Mucosa of stomach (tissue), 1 donor: ENCODE results near the gene FAM216A.
"Not testable (repeated sequence)": the region's sequence is repeated elsewhere in the genome, so short reads cannot be mapped to it uniquely, and the experiment has no call there.

Source experiments
- H3K27me3 ChIP-seq: one replicate; pipeline ENCODE4 v1.7.0; 2013; ENCODE audit warnings: mild to moderate bottlenecking, low read length; ENCODE audit not compliant: control insufficient read depth, insufficient read depth
- H3K36me3 ChIP-seq: one replicate; pipeline ENCODE4 v1.7.0; 2013; ENCODE audit warnings: low read length; ENCODE audit not compliant: control insufficient read depth, insufficient read depth
- H3K4me1 ChIP-seq: one replicate; pipeline ENCODE4 v1.7.0; 2013; ENCODE audit warnings: mild to moderate bottlenecking, low read length; ENCODE audit not compliant: control insufficient read depth, insufficient read depth
- H3K4me3 ChIP-seq: one replicate; pipeline ENCODE4 v1.7.0; 2013; ENCODE audit warnings: low read length
- H3K9ac ChIP-seq: one replicate; pipeline ENCODE4 v1.7.0; 2013; ENCODE audit warnings: mild to moderate bottlenecking, low read length, moderate library complexity
- H3K9me3 ChIP-seq: one replicate; pipeline ENCODE4 v1.7.0; 2013; ENCODE audit warnings: mild to moderate bottlenecking, low read length, moderate library complexity; ENCODE audit not compliant: control insufficient read depth
- donor health status: Pancreatic carcinoma.

FAM216A gene, protein sequence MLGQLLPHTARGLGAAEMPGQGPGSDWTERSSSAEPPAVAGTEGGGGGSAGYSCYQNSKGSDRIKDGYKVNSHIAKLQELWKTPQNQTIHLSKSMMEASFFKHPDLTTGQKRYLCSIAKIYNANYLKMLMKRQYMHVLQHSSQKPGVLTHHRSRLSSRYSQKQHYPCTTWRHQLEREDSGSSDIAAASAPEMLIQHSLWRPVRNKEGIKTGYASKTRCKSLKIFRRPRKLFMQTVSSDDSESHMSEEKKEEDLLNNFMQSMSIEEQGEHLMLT

DNA sequence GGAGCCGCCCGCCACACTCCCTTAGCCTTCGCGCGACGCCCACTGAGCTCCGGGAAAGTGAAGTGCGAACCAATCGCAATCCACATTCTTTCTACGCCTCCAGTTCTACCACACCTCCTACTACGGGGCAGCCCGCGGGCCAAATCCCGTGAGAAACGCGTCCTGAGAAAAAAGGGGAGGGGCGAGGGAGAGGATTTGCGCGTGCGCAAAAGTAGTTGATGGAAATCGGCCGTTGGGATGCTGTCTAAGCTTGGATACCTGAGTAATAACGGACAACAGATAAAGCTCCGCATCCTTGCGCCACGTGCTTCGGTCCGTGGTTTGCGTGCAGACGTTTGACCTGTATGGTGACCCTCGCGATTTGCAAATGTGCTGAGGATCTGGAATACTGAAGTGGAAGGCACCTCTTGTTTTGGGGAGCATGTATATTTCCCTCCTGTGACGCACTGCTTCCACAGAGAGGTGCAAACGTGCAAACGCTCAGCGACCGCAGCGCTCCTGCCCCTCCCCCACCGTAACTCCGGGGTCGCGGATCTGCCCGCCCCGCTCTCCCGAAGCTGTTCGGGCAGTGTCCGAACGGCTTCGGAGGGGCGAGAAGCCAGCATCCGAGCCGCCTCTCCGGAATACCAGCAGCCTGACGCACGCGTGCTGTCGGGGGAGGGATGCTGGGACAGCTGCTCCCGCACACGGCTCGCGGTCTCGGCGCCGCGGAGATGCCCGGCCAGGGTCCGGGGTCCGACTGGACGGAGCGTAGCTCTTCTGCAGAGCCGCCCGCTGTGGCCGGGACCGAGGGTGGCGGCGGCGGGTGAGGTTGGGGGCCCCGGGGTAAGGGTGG is at the start of gene FAM216A, which contains the start of gene GPN3:
FAM216A (plus strand) TSS at position 632 of the 835 bp plus-strand sequence; CDS start at position 663, 31 bp downstream.
GPN3 (minus strand) TSS at position 44 of the 835 bp plus-strand sequence. CDS start 54 bp downstream, outside the sequence.
- peak within 1 kb of the TSS; percentile 73 for H3K9ac ChIP-seq
- no peaks in the 10 kb centered on the region for H3K27me3 ChIP-seq
- H3K4me3 ChIP-seq: peak within 1 kb of the TSS; percentile 90
- H3K9me3 ChIP-seq: no peaks in the 10 kb centered on the region
- H3K4me1 ChIP-seq: no peaks in the 10 kb centered on the region
- H3K36me3 ChIP-seq: no peaks in the 10 kb centered on the region

DNA sequence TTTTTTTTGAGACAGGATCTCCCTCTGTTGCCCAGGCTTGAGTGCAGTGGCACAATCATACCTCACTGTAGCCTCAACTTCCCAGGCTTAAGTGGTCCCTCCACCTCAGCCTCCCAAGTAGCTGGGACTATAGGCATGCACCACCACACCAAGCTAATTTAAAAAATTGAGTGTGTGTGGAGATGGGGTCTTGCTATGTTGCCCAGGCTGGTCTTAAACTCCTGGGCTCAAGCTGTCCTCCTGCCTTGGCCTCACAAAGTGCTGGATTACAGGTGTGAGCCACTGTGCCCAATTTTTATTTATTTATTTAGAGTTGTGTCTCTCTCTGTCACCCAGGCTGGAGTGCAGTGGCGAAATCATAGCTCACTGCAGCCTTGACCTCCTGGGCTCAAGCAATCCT is 48.0 kb upstream of the FAM216A start:
- H3K4me3 ChIP-seq, H3K27me3 ChIP-seq, H3K36me3 ChIP-seq, H3K4me1 ChIP-seq, H3K9ac ChIP-seq, H3K9me3 ChIP-seq: not testable (repeated sequence)

DNA sequence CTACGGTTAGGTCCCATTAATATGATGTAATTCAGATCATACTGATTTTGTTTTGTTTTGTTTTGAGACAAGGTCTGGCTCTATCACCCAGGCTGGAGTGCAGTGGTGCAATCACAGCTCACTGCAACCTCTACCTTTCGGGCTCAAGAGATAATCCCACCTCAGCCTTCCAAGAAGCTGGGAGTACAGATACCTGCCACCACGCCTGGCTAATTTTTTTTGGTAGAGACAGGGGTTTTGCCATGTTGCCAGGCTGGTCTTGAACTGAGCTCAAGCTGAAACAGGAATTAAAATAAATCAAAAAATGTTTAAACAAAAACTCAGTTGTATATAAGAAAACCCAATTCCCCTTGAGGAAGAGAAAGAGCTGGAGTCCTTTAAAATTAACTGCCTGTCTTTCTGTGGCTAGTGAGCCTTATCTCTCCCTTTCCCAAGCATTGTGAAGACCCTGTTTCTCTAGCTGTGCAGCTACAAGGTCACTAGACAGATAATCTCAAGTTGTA is 47.4 kb upstream of the FAM216A start:
- H3K9ac ChIP-seq: no peak overlapping the region
- no peaks in the 10 kb centered on the region for H3K36me3 ChIP-seq
- H3K4me1 ChIP-seq: no peaks in the 10 kb centered on the region
- no peaks in the 10 kb centered on the region for H3K27me3 ChIP-seq
- no peaks in the 10 kb centered on the region for H3K9me3 ChIP-seq
- H3K4me3 ChIP-seq: no peak overlapping the region

DNA sequence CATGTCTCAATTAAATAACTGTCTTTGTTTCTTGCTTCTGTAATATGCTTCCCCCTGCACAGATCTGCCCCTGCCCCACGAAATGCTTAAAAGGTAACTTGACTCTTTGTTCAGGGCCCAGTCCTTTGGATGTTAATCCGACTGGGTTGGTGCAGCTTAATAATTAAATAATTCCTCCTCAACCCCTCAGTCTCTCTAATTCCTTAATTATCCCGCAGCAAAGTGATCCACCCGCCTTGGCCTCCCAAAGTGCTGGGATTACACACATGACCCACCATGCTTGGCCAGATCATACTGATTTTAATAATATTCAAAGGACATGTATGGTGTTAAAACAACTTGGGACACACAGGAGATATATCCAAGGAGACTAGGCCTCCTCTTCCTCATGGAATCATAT is 46.9 kb upstream of the FAM216A start:
- Histone ChIP-seq H3K4me3 (no peak overlapping the region), H3K27me3 (no peaks in the 10 kb centered on the region), H3K9me3 (no peaks in the 10 kb centered on the region), H3K36me3 (no peaks in the 10 kb centered on the region), H3K4me1 (no peaks in the 10 kb centered on the region), H3K9ac (no peak overlapping the region)

DNA sequence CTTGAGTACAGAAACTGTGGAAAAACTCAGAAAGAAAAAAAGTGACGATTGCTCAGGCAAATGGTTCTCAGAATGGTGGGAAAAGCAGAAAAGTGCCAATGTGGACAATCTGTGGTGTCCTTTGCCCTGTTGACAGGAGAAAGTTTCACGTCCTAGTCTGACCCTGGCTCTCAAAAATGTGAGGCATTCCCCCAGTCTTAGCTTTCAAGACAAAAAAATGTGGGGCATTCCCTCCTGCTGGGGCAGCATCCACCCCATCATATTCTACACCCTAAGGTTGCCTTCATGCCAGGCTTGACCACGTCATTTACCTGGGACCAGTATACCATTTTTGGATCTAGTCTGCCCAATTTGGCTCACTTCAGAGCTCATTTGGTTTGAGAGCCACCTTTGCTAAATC is 44.4 kb upstream of the FAM216A start:
- Histone ChIP-seq H3K27me3 (no peaks in the 10 kb centered on the region), H3K36me3 (no peaks in the 10 kb centered on the region), H3K9me3 (no peaks in the 10 kb centered on the region), H3K9ac (no peak overlapping the region), H3K4me3 (no peak overlapping the region), H3K4me1 (no peaks in the 10 kb centered on the region)

GRCh38 chr12:110426406-110426805 is 42.2 kb upstream of the FAM216A start:
- Histone ChIP-seq H3K4me1 (peaks cover 4% of the 10 kb centered on the region), H3K36me3 (no peaks in the 10 kb centered on the region), H3K4me3 (no peak overlapping the region), H3K27me3 (no peaks in the 10 kb centered on the region), H3K9ac (no peak overlapping the region), H3K9me3 (no peaks in the 10 kb centered on the region)

GRCh38 chr12:110429676-110430075 is 39.0 kb upstream of the FAM216A start:
- not testable (repeated sequence) for H3K27me3 ChIP-seq, H3K9me3 ChIP-seq, H3K36me3 ChIP-seq, H3K9ac ChIP-seq, H3K4me1 ChIP-seq, H3K4me3 ChIP-seq

DNA sequence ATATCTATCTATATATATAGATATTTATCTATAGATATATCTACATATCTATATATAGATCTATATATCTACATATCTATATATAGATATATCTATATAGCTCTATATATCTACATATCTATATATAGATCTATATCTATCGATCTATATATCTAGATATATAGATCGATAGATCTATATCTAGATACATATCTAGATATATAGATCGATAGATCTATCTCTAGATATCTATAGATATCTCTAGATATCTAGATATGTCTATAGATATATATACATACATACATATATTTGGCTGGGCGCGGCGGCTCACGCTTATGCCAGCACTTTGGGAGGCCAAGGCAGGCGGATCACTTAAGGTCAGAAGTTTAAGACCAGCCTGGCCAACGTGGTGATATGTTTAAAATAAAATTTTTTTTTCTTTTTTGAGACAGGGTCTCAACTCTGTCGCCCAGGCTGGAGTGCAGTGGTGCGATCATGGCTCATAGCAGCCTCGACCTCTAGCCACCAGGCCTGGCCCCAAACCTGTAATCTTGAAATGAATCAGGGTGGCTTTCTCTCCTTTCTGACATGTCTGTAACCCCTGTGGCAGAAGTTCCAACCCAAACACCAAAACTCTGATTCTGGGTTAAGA is 36.6 kb upstream of the FAM216A start:
- Histone ChIP-seq H3K9me3 (no peaks in the 10 kb centered on the region), H3K4me3 (no peak overlapping the region), H3K36me3 (no peaks in the 10 kb centered on the region), H3K4me1 (peaks cover 4% of the 10 kb centered on the region), H3K27me3 (no peaks in the 10 kb centered on the region), H3K9ac (no peak overlapping the region)

GRCh38 chr12:110436231-110436630 is 32.4 kb upstream of the FAM216A start:
- Histone ChIP-seq H3K27me3 (no peaks in the 10 kb centered on the region), H3K9ac (no peak overlapping the region), H3K36me3 (no peaks in the 10 kb centered on the region), H3K4me3 (no peak overlapping the region), H3K9me3 (no peaks in the 10 kb centered on the region), H3K4me1 (peaks cover under 1% of the 10 kb centered on the region)

- H3K9me3 ChIP-seq: no peaks in the 10 kb centered on the region
- no peaks in the 10 kb centered on the region for H3K27me3 ChIP-seq
- H3K36me3 ChIP-seq: no peaks in the 10 kb centered on the region
- H3K4me3 ChIP-seq: no peak overlapping the region
- H3K9ac ChIP-seq: no peak overlapping the region
- no peaks in the 10 kb centered on the region for H3K4me1 ChIP-seq
Measured at GRCh38 chr12:110444455-110444854, 24.2 kb upstream of the FAM216A start.

GRCh38 chr12:110449799-110450497 is 18.7 kb upstream of the FAM216A start, which contains the start of gene ARPC3:
Gene ARPC3, minus strand, starts transcription at chr12:110450337. Its CDS starts 77 bp downstream, at chr12:110450260.
- peak within 1 kb of the TSS; percentile 73 for H3K4me3 ChIP-seq
- no peaks in the 10 kb centered on the region for H3K9me3 ChIP-seq
- H3K9ac ChIP-seq: peak within 1 kb of the TSS; percentile 99
- no peaks in the 10 kb centered on the region for H3K36me3 ChIP-seq
- no peaks in the 10 kb centered on the region for H3K4me1 ChIP-seq
- no peaks in the 10 kb centered on the region for H3K27me3 ChIP-seq
